ENCODE measurements around the gene EXOC2. TPM values are rescaled to one million over a fixed set of nuclear protein-coding genes. Genes with fewer than 3 reads are reported as not detected.
"Not testable (repeated sequence)": the region's sequence is repeated elsewhere in the genome, so short reads cannot be mapped to it uniquely, and the experiment has no call there.

The EXOC2 gene
- total RNA-seq, 1 donor from 2014 or later = 13.3 TPM

GRCh38 chr6:568954-569523, 123.9 kb downstream of the EXOC2 start:
- intact Hi-C loops (cut with DNase I) = no loop called here
- ATAC-seq (no peak), DNase-seq (ENCODE audit: missing footprints) (no peak)

DNA sequence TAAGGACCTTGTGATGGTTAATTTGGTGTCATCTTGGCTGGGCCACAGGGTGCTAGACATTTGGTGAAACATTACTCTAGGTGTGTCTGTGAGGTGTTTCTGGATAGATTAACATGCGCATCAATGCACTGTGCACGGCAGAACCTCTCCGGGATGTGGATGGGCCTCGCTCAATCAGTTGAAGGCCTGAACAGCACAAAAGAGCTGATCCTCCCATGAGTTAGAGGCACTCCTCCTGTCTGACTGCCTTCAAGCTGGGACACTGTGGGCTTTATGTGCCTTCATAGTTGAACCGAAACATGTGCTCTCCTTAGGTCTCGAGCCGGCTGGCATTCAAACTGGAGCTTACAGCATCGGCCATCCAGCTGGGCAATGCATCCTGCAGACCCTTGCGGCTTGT, 124.9 kb downstream of the EXOC2 start:
- intact Hi-C loops (cut with DNase I) = no loop called here
- ATAC-seq = no peak

GRCh38 chr6:563863-564262, 129.1 kb downstream of the EXOC2 start:
- DNase-seq (ENCODE audit: missing footprints) (no peak), ATAC-seq (no peak)
- intact Hi-C loops (cut with DNase I) = no loop called here

More for the DNA sequence above, 124.9 kb downstream of the EXOC2 start:
- DNase-seq (ENCODE audit: missing footprints) = peak; percentile 44

DNA sequence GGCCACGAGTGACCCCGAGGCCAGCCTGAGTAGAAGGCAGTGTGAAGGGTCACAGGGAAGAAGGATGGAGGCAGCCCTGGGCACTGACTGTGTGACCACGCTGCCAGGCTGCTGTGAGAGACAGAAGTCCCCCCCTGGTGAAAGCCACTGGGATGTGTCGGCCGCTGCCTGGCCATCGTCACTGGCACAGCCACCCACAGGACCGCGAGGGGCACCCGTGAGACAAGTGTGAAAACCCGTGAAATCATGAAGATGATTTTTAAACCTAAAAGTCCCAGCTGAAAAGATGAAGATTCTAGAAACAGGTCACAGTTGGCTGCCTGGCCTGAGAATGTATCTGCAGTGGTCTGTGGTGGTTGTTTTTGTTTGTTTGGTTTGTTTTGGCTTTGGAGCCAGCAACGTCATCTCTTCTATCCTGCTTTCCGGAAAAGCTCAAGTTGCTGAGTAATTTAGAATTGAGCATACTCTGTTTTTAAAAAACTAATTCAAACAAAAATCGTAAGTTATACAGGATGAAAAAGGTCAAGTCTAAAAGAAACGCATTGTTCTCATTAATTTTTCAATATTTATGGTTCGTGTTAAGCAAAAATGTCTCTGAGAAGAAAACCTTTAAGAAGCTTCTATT, 130.8 kb downstream of the EXOC2 start:
- ATAC-seq = no peak
- peak; percentile 42 for DNase-seq (ENCODE audit: missing footprints)
- intact Hi-C loops (cut with DNase I) = no loop called here

GRCh38 chr6:561335-561734, 131.6 kb downstream of the EXOC2 start:
- intact Hi-C loops (cut with DNase I); ATAC-seq; DNase-seq (ENCODE audit: missing footprints): not testable (repeated sequence)

DNA sequence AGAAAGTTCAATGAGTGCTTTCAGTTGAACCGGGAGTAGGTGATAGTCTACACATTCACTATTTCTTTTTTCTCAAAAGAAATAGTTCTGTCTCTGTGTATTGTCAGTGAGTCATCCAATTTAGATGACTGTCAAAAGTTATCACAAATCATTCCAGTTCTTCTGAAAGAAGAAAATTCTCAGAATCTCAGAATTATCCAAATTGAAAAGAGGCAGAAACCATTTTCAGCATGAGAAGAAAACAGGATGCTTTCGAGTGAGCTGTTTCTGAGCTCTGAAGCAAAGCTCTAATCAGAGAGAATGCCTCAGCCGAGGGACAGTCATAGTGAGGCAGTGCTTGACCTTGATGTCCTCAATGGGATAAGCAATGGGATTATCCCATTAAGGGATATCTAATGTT, 134.0 kb downstream of the EXOC2 start:
- ATAC-seq (no peak), DNase-seq (ENCODE audit: missing footprints) (no peak)
- intact Hi-C loops (cut with DNase I) = no loop called here

GRCh38 chr6:558089-558488, 134.8 kb downstream of the EXOC2 start:
- DNase-seq (ENCODE audit: missing footprints) (no peak), ATAC-seq (no peak)
- intact Hi-C loops (cut with DNase I) = no loop called here

DNA sequence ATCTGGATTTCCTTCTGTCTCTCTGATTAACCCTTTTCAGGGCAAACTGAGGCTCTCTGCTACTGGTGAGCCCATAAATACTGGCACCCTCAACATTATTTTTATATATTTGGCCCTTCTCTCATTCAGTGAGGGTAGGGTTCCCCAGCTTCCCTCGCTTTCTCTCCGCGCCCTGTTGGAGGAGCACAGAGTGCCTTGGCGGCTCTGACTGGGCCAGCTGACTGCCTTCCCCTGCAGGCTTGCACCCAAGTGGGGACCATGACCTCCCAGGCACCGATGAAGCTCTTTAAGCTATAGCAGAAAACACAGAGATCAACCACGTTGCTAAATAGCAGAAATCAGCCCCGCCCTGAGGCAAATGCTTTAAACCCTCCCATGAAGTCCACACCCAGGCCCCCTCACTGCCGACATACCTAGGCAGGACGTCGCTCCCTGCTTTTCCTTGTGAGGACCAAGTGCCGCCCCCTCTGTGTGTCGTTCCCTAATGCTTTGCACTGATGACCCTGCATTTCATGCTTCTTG, 141.0 kb downstream of the EXOC2 start:
- intact Hi-C loops (cut with DNase I) = no loop called here
- ATAC-seq (no peak), DNase-seq (ENCODE audit: missing footprints) (no peak)

- ATAC-seq (peak; percentile 34), DNase-seq (ENCODE audit: missing footprints) (no peak)
- intact Hi-C loops (cut with DNase I) = no loop called here
Observed at GRCh38 chr6:551405-551804, 141.5 kb downstream of the EXOC2 start.

- intact Hi-C loops (cut with DNase I) = no loop called here
- DNase-seq (ENCODE audit: missing footprints) (no peak), ATAC-seq (no peak)
Observed at GRCh38 chr6:549906-550305, 143.0 kb downstream of the EXOC2 start.

DNA sequence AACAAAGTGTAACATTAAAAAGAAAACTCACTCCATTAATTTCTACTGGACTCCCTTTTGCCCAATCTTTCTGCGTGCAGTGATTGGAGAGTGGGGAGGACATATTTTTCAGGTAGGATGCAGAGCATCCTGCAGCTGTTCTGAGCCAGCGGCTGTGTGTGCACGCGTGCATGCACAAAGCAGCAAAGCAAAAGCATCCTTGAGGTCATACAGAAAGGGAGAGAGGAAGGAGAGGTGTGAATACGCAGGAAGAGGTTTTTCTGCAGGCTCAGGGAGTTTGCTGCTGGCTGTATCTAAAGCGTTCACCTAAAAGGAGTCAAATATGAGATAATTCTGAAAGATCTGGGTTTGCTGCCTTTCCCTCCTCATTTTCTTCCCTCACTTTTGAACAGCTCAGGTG, 144.4 kb downstream of the EXOC2 start:
- ATAC-seq = no peak
- intact Hi-C loops (cut with DNase I) = no loop called here
- DNase-seq (ENCODE audit: missing footprints) = no peak

- no peak for ATAC-seq
- no peak for DNase-seq (ENCODE audit: missing footprints)
- intact Hi-C loops (cut with DNase I) = no loop called here
Observed at GRCh38 chr6:548091-548490, 144.8 kb downstream of the EXOC2 start.

GRCh38 chr6:540490-540889, 152.4 kb downstream of the EXOC2 start:
- intact Hi-C loops (cut with DNase I) = no loop called here
- no peak for ATAC-seq
- no peak for DNase-seq (ENCODE audit: missing footprints)

GRCh38 chr6:537114-537513, 155.8 kb downstream of the EXOC2 start:
- DNase-seq (ENCODE audit: missing footprints) = no peak
- no peak for ATAC-seq
- intact Hi-C loops (cut with DNase I) = no loop called here

GRCh38 chr6:530425-530824, 162.5 kb downstream of the EXOC2 start:
- ATAC-seq (no peak), DNase-seq (ENCODE audit: missing footprints) (no peak)
- intact Hi-C loops (cut with DNase I) = no loop called here

DNA sequence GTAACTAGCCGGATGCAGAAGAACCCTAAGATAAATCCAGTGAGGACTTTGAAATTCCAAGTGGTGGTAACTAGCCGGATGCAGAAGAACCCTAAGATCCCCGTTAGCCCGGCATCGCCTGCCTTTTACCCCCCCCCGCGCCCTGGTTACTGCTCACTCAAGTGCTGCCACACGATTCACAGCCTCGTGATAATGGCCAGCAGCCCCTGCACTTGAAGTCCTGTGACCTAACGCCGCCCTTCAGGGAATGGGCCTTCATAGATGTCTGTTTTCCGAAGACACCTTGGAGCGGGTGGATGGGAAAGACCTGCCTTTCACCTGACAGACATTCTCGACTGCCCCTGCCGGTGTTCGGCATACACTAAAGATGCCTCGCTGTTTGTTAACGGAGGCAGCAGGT, 163.9 kb downstream of the EXOC2 start:
- DNase-seq (ENCODE audit: missing footprints) = no peak
- intact Hi-C loops (cut with DNase I) = no loop called here
- ATAC-seq = no peak

DNA sequence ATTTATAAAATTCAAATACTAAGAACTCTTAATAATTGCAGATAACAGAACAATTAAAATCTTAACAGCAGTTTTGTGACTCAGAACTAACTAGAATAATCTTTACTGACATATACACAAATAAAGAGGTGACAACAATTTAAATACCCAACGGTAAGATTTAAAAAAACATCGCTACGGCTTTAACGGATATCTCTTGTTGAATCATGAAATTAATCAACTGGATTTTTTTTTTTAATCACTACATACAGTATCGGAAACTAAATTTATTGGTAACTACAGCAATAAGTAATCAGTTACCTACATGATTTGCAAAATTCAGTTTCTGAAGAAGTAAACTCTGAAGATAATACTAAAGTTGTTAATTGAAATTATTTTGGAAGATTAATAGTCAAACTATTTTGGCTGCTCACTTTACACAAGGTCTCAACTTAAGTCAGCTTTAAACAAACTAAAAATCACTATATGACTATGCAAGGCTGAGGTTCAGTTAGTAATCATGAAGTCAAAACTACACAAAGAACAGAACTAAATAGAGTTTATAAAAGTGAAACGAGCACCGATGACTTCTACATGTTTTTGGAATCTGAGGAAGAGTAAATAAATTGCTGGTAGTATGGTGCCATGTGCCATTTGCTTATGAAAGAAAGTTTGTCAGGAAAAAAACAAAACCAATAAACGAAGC, 164.8 kb downstream of the EXOC2 start:
- intact Hi-C loops (cut with DNase I) = no loop called here
- ATAC-seq (no peak), DNase-seq (ENCODE audit: missing footprints) (no peak)

DNA sequence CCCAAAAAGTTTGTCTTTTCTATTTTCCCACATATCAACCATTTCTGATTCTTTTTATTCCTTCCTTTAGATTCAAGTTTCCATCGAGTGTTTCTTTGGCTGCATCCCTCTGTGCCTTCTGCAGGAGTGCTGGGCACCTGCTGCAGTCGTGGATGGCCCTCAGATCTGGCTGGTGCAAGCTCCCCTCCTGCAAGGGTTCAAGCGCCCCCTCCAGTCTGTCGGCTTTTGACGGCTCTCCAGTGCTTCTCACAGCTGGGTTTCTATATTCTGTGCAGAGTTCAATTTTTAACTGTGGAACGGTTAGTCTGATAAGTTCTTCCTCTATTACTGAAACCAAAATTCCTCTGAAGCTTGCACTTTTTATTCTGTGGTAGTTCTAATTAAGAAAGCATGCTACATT, 168.1 kb downstream of the EXOC2 start:
- DNase-seq (ENCODE audit: missing footprints) (no peak), ATAC-seq (no peak)
- intact Hi-C loops (cut with DNase I) = no loop called here

DNA sequence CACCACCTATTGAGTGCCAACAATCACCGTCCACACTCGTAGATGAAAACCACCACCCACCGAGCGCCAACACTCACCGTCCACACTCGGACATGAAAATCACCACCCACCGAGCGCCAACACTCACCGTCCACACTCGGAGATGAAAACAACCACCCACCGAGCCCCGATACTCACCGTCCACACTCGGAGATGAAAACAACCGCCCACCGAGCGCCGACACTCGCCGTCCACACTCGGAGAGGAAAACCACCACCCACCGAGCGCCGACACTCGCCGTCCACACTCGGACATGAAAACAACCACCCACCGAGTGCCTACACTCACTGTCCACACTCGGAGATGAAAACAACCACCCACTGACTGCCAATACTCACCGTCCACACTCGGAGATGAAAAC, 172.1 kb downstream of the EXOC2 start:
- intact Hi-C loops (cut with DNase I) = no loop called here
- DNase-seq (ENCODE audit: missing footprints) (no peak), ATAC-seq (no peak)

- intact Hi-C loops (cut with DNase I) = no loop called here
- DNase-seq (ENCODE audit: missing footprints) (no peak), ATAC-seq (no peak)
Observed at GRCh38 chr6:518218-518617, 174.7 kb downstream of the EXOC2 start.

Measured in Right ventricle myocardium inferior (tissue), 1 donor.